GM12891 (cell line): ENCODE data around the gene OXT.

Experiments
- POLR2A ChIP-seq: IDR thresholded peaks from 2 replicates; pipeline ENCODE4 v1.6.1; 2011; ENCODE audit warnings: low read depth, low read length, control low read depth
- POLR2AphosphoS5 ChIP-seq: IDR thresholded peaks from 2 replicates; pipeline ENCODE4 v1.6.1; 2011; ENCODE audit warnings: low read depth, low read length, control low read depth
- POU2F2 ChIP-seq: IDR thresholded peaks from 2 replicates; pipeline ENCODE4 v1.6.1; 2011; ENCODE audit warnings: low read depth, mild to moderate bottlenecking, control low read depth, low read length, moderate library complexity
- SPI1 ChIP-seq: IDR thresholded peaks from 2 replicates; pipeline ENCODE4 v1.6.1; 2011; ENCODE audit warnings: low read depth, low read length, control low read depth
- TAF1 ChIP-seq: IDR thresholded peaks from 2 replicates; pipeline ENCODE4 v1.6.1; 2011; ENCODE audit warnings: low read depth, low read length, control low read depth

GRCh38 chr20:3039426-3039825 is 32.0 kb upstream of the OXT start:
- no peak for TF ChIP-seq POLR2A
- no peak for TF ChIP-seq POLR2AphosphoS5
- TF ChIP-seq SPI1 = no peak
- no peak for TF ChIP-seq TAF1
- no peak for TF ChIP-seq POU2F2
